RWPE2 (cell line): ENCODE measurements around the gene GRAP2.

Source experiments
- ATAC-seq: fragments of 200-7000 bp; cut with Tn5 transposase; 3 replicates; pipeline ENCODE4 v1.9.1; 2021; ENCODE audit warnings: low read depth
- DNase-seq: peaks from one replicate; pipeline ENCODE4 v3.0.0-alpha.2; 2020; ENCODE audit warnings: low spot score
- H3K27ac ChIP-seq: fragments of 450-650 bp; 2 replicates; pipeline ENCODE4 v1.5.1; 2017; ENCODE audit warnings: mild to moderate bottlenecking; ENCODE audit not compliant: poor library complexity, severe bottlenecking
- H3K27me3 ChIP-seq: fragments of 250-450 bp; sonication (Bioruptor Pico); 2 replicates; pipeline ENCODE4 v1.5.1; 2021; ENCODE audit warnings: mild to moderate bottlenecking, moderate library complexity; ENCODE audit not compliant: insufficient read depth, poor library complexity, severe bottlenecking
- H3K36me3 ChIP-seq: fragments of 250-450 bp; sonication (Bioruptor Pico); 2 replicates; pipeline ENCODE4 v1.5.1; 2020; ENCODE audit warnings: low read depth, mild to moderate bottlenecking, moderate library complexity
- H3K4me1 ChIP-seq: fragments of 250-450 bp; sonication (Bioruptor Pico); 2 replicates; pipeline ENCODE4 v1.5.1; 2021; ENCODE audit warnings: mild to moderate bottlenecking, moderate library complexity; ENCODE audit not compliant: insufficient read depth, poor library complexity, severe bottlenecking
- H3K4me3 ChIP-seq: fragments of 250-450 bp; sonication (Bioruptor Pico); 2 replicates; pipeline ENCODE4 v1.5.1; 2021; ENCODE audit warnings: mild to moderate bottlenecking, moderate library complexity; ENCODE audit not compliant: severe bottlenecking
- H3K9me3 ChIP-seq: fragments of 250-450 bp; sonication (Bioruptor Pico); 2 replicates; pipeline ENCODE4 v1.5.1; 2021; ENCODE audit warnings: mild to moderate bottlenecking, moderate library complexity; ENCODE audit not compliant: severe bottlenecking
- TF ChIP-seq, protein P1 (sequence below): fragments of 450-650 bp; IDR thresholded peaks from one replicate; pipeline ENCODE4 v1.5.1; 2017; ENCODE audit warnings: mild to moderate bottlenecking, moderate library complexity; ENCODE audit not compliant: poor library complexity, severe bottlenecking

GRAP2 gene

DNA sequence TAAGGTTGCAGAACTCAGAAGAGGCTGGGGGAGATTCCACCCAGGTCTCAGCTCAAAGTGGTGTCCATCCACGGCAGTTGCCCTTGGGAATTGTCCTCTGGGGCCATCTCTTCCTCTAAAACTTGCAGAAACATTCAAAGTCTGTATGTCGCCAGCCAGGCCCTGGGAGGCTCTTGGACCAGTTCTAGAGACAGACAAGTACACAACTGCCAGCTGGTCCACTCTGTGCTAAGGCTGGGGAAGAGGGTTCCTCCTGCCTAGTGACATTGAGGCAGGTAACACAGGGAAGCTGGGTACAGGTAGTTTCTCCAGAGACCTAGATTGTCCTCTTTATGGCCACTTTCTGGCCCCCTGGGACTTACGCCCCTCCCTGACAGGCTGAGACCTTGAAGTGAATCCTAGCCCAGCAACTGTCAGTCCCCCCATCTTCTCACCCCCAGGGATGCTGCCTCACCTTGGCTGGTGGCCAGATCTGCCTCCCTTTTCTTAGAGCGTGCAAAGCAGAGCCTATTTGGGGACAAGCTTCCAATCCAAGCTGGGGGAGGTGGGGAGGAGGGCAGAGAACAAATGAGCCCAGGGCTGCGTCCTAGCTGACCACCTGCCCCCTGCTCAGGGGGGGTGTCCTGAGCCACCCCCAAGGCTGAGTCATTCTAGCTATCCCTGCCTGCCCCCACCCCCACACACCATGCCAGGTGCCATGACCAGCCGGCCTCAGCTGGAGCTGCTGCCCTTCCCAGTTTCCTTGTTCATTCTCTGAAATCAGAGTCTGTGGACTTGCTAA lies 102.2 kb downstream of the GRAP2 start:
- ATAC-seq (no peak), DNase-seq (no peak)
- H3K9me3 ChIP-seq, result no peaks in the 10 kb centered on the region
- TF ChIP-seq, protein P1, sequence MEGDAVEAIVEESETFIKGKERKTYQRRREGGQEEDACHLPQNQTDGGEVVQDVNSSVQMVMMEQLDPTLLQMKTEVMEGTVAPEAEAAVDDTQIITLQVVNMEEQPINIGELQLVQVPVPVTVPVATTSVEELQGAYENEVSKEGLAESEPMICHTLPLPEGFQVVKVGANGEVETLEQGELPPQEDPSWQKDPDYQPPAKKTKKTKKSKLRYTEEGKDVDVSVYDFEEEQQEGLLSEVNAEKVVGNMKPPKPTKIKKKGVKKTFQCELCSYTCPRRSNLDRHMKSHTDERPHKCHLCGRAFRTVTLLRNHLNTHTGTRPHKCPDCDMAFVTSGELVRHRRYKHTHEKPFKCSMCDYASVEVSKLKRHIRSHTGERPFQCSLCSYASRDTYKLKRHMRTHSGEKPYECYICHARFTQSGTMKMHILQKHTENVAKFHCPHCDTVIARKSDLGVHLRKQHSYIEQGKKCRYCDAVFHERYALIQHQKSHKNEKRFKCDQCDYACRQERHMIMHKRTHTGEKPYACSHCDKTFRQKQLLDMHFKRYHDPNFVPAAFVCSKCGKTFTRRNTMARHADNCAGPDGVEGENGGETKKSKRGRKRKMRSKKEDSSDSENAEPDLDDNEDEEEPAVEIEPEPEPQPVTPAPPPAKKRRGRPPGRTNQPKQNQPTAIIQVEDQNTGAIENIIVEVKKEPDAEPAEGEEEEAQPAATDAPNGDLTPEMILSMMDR, result no peak
- no peak overlapping the region for H3K4me3 ChIP-seq
- H3K36me3 ChIP-seq, result no peaks in the 10 kb centered on the region
- peaks cover 58% of the 10 kb centered on the region for H3K4me1 ChIP-seq
- H3K27me3 ChIP-seq, result no peaks in the 10 kb centered on the region
- H3K27ac ChIP-seq, result no peak overlapping the region

DNA sequence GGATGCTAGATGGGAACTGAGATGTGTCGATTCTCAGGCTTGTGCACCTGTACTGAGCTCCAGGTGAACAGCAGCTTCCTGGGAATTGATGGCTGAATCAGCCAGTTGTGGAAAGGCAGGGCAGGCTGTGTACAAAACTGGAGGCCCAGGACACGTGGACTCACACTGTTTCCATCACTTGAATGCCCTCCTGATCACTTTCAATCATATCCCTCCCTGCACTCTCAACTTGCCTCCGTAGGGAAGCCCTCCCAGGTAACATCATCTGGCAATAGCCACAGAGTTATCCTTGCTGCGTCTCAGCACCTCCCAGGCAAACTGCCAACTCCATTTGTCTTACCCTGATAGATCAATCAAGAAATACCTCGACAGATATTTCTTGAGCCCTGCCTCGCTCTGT lies 104.0 kb downstream of the GRAP2 start:
- H3K36me3 ChIP-seq, result no peaks in the 10 kb centered on the region
- no peak overlapping the region for H3K4me3 ChIP-seq
- peaks cover 56% of the 10 kb centered on the region for H3K4me1 ChIP-seq
- ATAC-seq, result no peak
- DNase-seq, result no peak
- H3K27ac ChIP-seq, result no peak overlapping the region
- TF ChIP-seq, protein P1, result no peak
- no peaks in the 10 kb centered on the region for H3K27me3 ChIP-seq
- H3K9me3 ChIP-seq, result no peaks in the 10 kb centered on the region

DNA sequence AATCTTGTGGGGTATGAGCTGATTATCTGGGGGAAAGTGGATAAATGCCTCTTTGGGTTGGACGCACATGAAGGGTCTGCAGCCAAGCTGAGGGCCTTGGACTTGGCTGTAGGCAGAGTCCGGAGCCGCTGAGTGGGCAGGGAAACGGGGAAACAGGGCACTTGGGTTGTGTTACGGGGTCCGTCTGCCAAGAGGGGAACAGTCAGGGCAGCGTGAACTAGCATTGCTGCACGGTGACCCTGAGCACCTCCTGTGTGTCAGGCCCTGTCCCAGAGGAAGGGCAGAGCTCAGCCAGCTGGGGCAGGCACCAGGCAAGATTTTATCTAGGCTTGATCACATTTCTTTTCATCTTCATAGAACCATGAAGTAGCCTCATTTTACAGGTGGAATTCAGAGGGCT lies 105.8 kb downstream of the GRAP2 start:
- H3K27me3 ChIP-seq, result no peaks in the 10 kb centered on the region
- ATAC-seq, result no peak
- no peak overlapping the region for H3K27ac ChIP-seq
- TF ChIP-seq, protein P1, result no peak
- H3K36me3 ChIP-seq, result no peaks in the 10 kb centered on the region
- H3K4me3 ChIP-seq, result no peak overlapping the region
- peaks cover 38% of the 10 kb centered on the region for H3K4me1 ChIP-seq
- DNase-seq, result no peak
- H3K9me3 ChIP-seq, result no peaks in the 10 kb centered on the region

DNA sequence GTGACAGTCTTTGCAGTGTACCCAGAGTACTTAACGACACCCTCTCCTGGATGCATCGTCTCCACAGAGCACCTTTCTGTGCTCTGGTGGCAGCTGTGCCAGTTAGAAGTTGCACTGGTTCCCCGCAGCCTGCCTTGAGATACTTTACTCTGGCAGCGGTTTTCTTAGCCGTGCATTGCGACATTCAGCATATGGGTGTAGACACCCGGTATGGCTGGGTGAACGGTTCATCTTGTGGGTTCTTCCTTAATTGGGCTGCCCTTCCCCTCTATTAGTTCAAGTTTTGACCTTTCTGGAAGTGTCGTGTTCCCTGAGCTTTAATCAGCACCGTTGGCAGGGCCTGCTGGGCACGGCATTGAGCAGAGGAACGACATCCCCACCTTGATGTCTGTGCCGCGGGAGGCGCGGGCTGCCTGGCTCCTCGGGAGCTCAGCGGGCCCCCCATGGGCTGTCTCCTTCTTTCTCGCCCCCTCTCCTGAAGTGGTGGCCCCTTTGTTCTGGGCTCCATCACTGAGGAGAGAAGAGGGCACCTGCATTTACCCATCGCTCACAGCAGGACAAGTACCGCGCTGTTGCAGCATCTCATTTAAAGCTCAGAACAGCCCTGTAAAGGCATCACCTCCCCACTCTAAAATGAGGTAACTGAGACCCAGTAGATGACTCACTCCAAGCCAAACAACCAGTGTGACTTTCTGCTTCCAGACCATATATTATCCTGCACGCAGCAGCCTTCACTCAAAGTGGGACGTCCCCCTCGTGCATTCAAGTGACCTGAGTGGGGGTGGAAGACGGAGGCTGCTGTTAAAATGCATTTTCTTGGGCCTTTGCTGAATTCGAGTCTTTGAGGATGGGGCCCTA lies 107.2 kb downstream of the GRAP2 start:
- TF ChIP-seq, protein P1, result no peak
- ATAC-seq, result no peak
- DNase-seq, result no peak
- no peaks in the 10 kb centered on the region for H3K27me3 ChIP-seq
- H3K36me3 ChIP-seq, result no peaks in the 10 kb centered on the region
- H3K4me3 ChIP-seq, result no peak overlapping the region
- H3K27ac ChIP-seq, result no peak overlapping the region
- no peaks in the 10 kb centered on the region for H3K9me3 ChIP-seq
- H3K4me1 ChIP-seq, result peaks cover 27% of the 10 kb centered on the region
